HEK293T (cell line): Measurements from ENCODE around the gene ELP1.

ENCODE experiments used
- CTCF ChIA-PET: fragments of 350-600 bp; formaldehyde crosslinking; extraction: SDS; loops from one replicate; lab custom pipeline; 2021; ENCODE audit warnings: antibody characterized with exemption, inconsistent platforms; lab: Yijun Ruan, JAX
- POLR2A ChIA-PET: fragments of 350-600 bp; formaldehyde crosslinking; extraction: SDS; loops from one replicate; lab custom pipeline; 2020; ENCODE audit warnings: antibody characterized with exemption, inconsistent platforms; lab: Yijun Ruan, JAX
- DNase-seq: peaks from one replicate; pipeline ENCODE4 v3.0.0; 2012; ENCODE audit warnings: mixed read lengths; ENCODE audit errors: extremely low spot score
- ARNT ChIP-seq: fragments of 450-650 bp; IDR thresholded peaks from 2 replicates; pipeline ENCODE4 v1.6.1; 2017; ENCODE audit warnings: mild to moderate bottlenecking
- BHLHE40 ChIP-seq: fragments of 450-650 bp; IDR thresholded peaks from 2 replicates; pipeline ENCODE4 v1.6.1; 2016; ENCODE audit warnings: mild to moderate bottlenecking, moderate library complexity, borderline replicate concordance
- CTBP1 ChIP-seq: fragments of 450-650 bp; IDR thresholded peaks from 2 replicates; pipeline ENCODE4 v1.6.1; 2016; ENCODE audit warnings: borderline replicate concordance
- ELF4 ChIP-seq: fragments of 450-650 bp; IDR thresholded peaks from 2 replicates; pipeline ENCODE4 v1.6.1; 2017; ENCODE audit warnings: antibody characterized with exemption
- FOXA1 ChIP-seq: fragments of 450-650 bp; IDR thresholded peaks from 2 replicates; pipeline ENCODE4 v1.6.1; 2016; ENCODE audit warnings: mild to moderate bottlenecking
- FOXK2 ChIP-seq: fragments of 450-650 bp; IDR thresholded peaks from 2 replicates; pipeline ENCODE4 v1.6.1; 2016; ENCODE audit warnings: mild to moderate bottlenecking
- FOXM1 ChIP-seq: fragments of 450-650 bp; IDR thresholded peaks from 2 replicates; pipeline ENCODE4 v1.6.1; 2017; ENCODE audit warnings: mild to moderate bottlenecking, borderline replicate concordance
- HDGF ChIP-seq: fragments of 450-650 bp; IDR thresholded peaks from 2 replicates; pipeline ENCODE4 v1.6.1; 2017; ENCODE audit warnings: antibody characterized with exemption, borderline replicate concordance
- L3MBTL2 ChIP-seq: fragments of 450-650 bp; conservative IDR thresholded peaks from 2 replicates; pipeline ENCODE4 v1.6.1; 2016; ENCODE audit warnings: mild to moderate bottlenecking
- LEF1 ChIP-seq: fragments of 450-650 bp; IDR thresholded peaks from 2 replicates; pipeline ENCODE4 v1.6.1; 2017; ENCODE audit warnings: mild to moderate bottlenecking, borderline replicate concordance
- NFRKB ChIP-seq: fragments of 450-650 bp; IDR thresholded peaks from 2 replicates; pipeline ENCODE4 v1.6.1; 2016; ENCODE audit warnings: mild to moderate bottlenecking, moderate library complexity
- SP1 ChIP-seq: fragments of 450-650 bp; IDR thresholded peaks from 2 replicates; pipeline ENCODE4 v1.6.1; 2017
- SUZ12 ChIP-seq: fragments of 450-650 bp; IDR thresholded peaks from 2 replicates; pipeline ENCODE4 v1.6.1; 2016; ENCODE audit warnings: mild to moderate bottlenecking
- TARDBP ChIP-seq: fragments of 450-650 bp; IDR thresholded peaks from 2 replicates; pipeline ENCODE4 v1.6.1; 2016
- ZNF384 ChIP-seq: fragments of 450-650 bp; IDR thresholded peaks from 2 replicates; pipeline ENCODE4 v1.6.1; 2016
- TF ChIP-seq, protein P1 (sequence below): fragments of 450-650 bp; IDR thresholded peaks from 2 replicates; pipeline ENCODE4 v1.6.1; 2016

ELP1 gene

GRCh38 chr9:108830272-108830671, 103.7 kb downstream of the ELP1 start:
- DNase-seq: no peak
- TF ChIP-seq TARDBP (no peak), SP1 (no peak), FOXM1 (no peak), ARNT (no peak), FOXK2 (no peak), ZNF384 (no peak), L3MBTL2 (no peak), FOXA1 (no peak), ELF4 (no peak), LEF1 (no peak), SUZ12 (no peak), CTBP1 (no peak), BHLHE40 (no peak), HDGF (no peak), NFRKB (no peak)
- TF ChIP-seq, protein P1, sequence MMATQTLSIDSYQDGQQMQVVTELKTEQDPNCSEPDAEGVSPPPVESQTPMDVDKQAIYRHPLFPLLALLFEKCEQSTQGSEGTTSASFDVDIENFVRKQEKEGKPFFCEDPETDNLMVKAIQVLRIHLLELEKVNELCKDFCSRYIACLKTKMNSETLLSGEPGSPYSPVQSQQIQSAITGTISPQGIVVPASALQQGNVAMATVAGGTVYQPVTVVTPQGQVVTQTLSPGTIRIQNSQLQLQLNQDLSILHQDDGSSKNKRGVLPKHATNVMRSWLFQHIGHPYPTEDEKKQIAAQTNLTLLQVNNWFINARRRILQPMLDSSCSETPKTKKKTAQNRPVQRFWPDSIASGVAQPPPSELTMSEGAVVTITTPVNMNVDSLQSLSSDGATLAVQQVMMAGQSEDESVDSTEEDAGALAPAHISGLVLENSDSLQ: no peak
- POLR2A ChIA-PET: interaction anchor here (1.3 kb wide), 1 partner anchor 15 kb away, joined by 3 read pairs; no protein-coding TSS in a partner anchor
- CTCF ChIA-PET: no interaction called here

DNA sequence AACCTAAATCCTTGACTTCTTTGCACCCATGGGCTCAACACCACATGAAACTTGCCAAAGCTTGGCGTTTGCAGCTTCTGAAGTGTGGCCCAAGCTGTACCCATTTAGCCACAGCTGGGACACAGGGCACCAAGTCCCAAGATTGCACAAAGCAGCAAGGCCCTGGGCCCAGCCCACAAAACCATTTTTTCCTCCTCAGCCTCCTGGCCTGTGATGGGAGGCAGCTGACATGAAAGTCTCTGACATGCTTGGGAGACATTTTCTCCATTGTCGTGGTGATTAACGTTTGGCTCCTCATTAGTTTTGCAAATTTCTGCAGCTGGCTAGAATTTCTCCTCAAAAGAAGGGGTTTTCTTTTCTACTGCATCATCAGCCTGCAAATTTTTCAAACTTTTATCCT, 110.1 kb downstream of the ELP1 start:
- ChIA-PET CTCF (no interaction called here), POLR2A (no interaction called here)
- DNase-seq: no peak
- TF ChIP-seq L3MBTL2 (no peak), TARDBP (no peak), SP1 (no peak), FOXA1 (no peak), BHLHE40 (no peak), NFRKB (no peak), ZNF384 (no peak), FOXM1 (no peak), FOXK2 (no peak), HDGF (no peak), ELF4 (no peak), LEF1 (no peak), SUZ12 (no peak), ARNT (no peak), CTBP1 (no peak)
- TF ChIP-seq, protein P1: no peak
